GM21576 (cell line): ENCODE data around the gene HOATZ.
A peak's percentile ranks its signal among the peaks of the same experiment; 100 is the strongest.

Experiments used
- ATAC-seq: cut with Tn5 transposase; IDR thresholded peaks from one replicate; pipeline ENCODE4 v1.9.1; 2021; ENCODE audit warnings: mild to moderate bottlenecking, moderate library complexity; ENCODE audit not compliant: unreplicated experiment

HOATZ gene

GRCh38 chr11:111521135-111521534, 6.6 kb downstream of the HOATZ start:
- no peak for ATAC-seq

- no peak for ATAC-seq
These were observed 7.8 kb downstream of the HOATZ start for GRCh38 chr11:111522426-111522825.

GRCh38 chr11:111523343-111523742, 8.8 kb downstream of the HOATZ start:
- ATAC-seq, result no peak

GRCh38 chr11:111524056-111524455, 9.5 kb downstream of the HOATZ start:
- ATAC-seq, result no peak

GRCh38 chr11:111525456-111525855, 10.9 kb downstream of the HOATZ start:
- no peak for ATAC-seq

GRCh38 chr11:111526501-111526900, 11.9 kb downstream of the HOATZ start:
- no peak for ATAC-seq

- ATAC-seq, result no peak
These were observed 12.7 kb downstream of the HOATZ start for GRCh38 chr11:111527279-111527678.

GRCh38 chr11:111528557-111528956, 14.0 kb downstream of the HOATZ start:
- no peak for ATAC-seq

- ATAC-seq, result no peak
These were observed 15.5 kb downstream of the HOATZ start for GRCh38 chr11:111530091-111530490.

- ATAC-seq, result no peak
These were observed 16.6 kb downstream of the HOATZ start for GRCh38 chr11:111531136-111531535.

GRCh38 chr11:111531687-111532364, 17.2 kb downstream of the HOATZ start:
- peak; percentile 88 for ATAC-seq

GRCh38 chr11:111532365-111532709, 17.8 kb downstream of the HOATZ start:
- ATAC-seq, result no peak

- no peak for ATAC-seq
These were observed 20.7 kb downstream of the HOATZ start for GRCh38 chr11:111535281-111535680.

- no peak for ATAC-seq
These were observed 22.8 kb downstream of the HOATZ start for GRCh38 chr11:111537336-111537860.

GRCh38 chr11:111538407-111539114, 24.0 kb downstream of the HOATZ start:
- no peak for ATAC-seq

GRCh38 chr11:111539426-111540113, 25.0 kb downstream of the HOATZ start:
- ATAC-seq, result no peak

GRCh38 chr11:111540114-111540936, 25.7 kb downstream of the HOATZ start, which contains the start of gene LAYN:
TSS of gene LAYN (plus strand) at chr11:111540720. CDS start at chr11:111540844, 124 bp downstream.
- ATAC-seq, result no peak

- ATAC-seq, result no peak
These were observed 26.3 kb downstream of the HOATZ start for GRCh38 chr11:111540937-111541253.

GRCh38 chr11:111541254-111542061, 26.9 kb downstream of the HOATZ start:
- ATAC-seq, result no peak

GRCh38 chr11:111542606-111543275, 28.2 kb downstream of the HOATZ start:
- no peak for ATAC-seq
